HEK293 (cell line): ENCODE results near the gene VEZF1.

Experiments used
- CTCF ChIA-PET: fragments of 350-600 bp; formaldehyde crosslinking; extraction: SDS; loops from one replicate; lab custom pipeline; 2021; ENCODE audit warnings: antibody characterized with exemption; lab: Yijun Ruan, JAX
- POLR2A ChIA-PET: fragments of 300-600 bp; formaldehyde crosslinking; extraction: SDS; loops from one replicate; lab custom pipeline; 2020; ENCODE audit warnings: antibody characterized with exemption, inconsistent platforms; lab: Yijun Ruan, JAX
- H3K27ac ChIP-seq: fragments of 200-500 bp; sonication (Bioruptor generic); 2 replicates; pipeline ENCODE4 v1.5.1; 2014; ENCODE audit warnings: low read depth, low read length, control low read depth, inconsistent platforms; ENCODE audit errors: extremely low read depth
- H3K36me3 ChIP-seq, 2 experiments: fragments of 200-500 bp in 1 of 2; sonication (Bioruptor generic) in 1 of 2; 1 replicate in 1 of 2; 2 replicates in 1 of 2; pipeline ENCODE4 v1.5.1; 2014 to 2017; ENCODE audit warnings: inconsistent platforms in 2 of 2, low read length in 2 of 2; ENCODE audit not compliant: control insufficient read depth in 2 of 2, insufficient read depth in 1 of 2
- H3K4me1 ChIP-seq: fragments of 200-500 bp; sonication (Bioruptor generic); 2 replicates; pipeline ENCODE4 v1.5.1; 2014; ENCODE audit warnings: mild to moderate bottlenecking, low read length, inconsistent platforms; ENCODE audit not compliant: control insufficient read depth, insufficient read depth
- H3K4me3 ChIP-seq: 2 replicates; pipeline ENCODE4 v1.5.1; 2011; ENCODE audit warnings: low read depth, mild to moderate bottlenecking, control low read depth, low read length, moderate library complexity
- H3K9me3 ChIP-seq: fragments of 200-500 bp; sonication (Bioruptor generic); 2 replicates; pipeline ENCODE4 v1.5.1; 2014; ENCODE audit warnings: low read depth, low read length, inconsistent platforms; ENCODE audit not compliant: control insufficient read depth, insufficient read depth
- GLI2 ChIP-seq: fragments of 450-650 bp; formaldehyde crosslinking; IDR thresholded peaks from 2 replicates; pipeline ENCODE4; 2017; ENCODE audit warnings: missing biosample characterization, missing genetic modification characterization, low read depth, borderline replicate concordance
- GLI4 ChIP-seq: fragments of 450-650 bp; formaldehyde crosslinking; IDR thresholded peaks from 2 replicates; pipeline ENCODE4 v1.5.1; 2016; ENCODE audit warnings: missing biosample characterization, missing genetic modification characterization
- IKZF3 ChIP-seq: fragments of 450-650 bp; IDR thresholded peaks from 2 replicates; pipeline ENCODE4 v1.5.0; 2018; ENCODE audit warnings: missing biosample characterization, mild to moderate bottlenecking, missing genetic modification characterization, moderate library complexity
- KLF1 ChIP-seq: fragments of 450-650 bp; formaldehyde crosslinking; IDR thresholded peaks from 2 replicates; pipeline ENCODE4 v1.5.1; 2016; ENCODE audit warnings: missing biosample characterization, missing genetic modification characterization
- KLF16 ChIP-seq: fragments of 450-650 bp; formaldehyde crosslinking; IDR thresholded peaks from 2 replicates; pipeline ENCODE4 v1.5.1; 2017; ENCODE audit warnings: missing biosample characterization, missing genetic modification characterization
- SETDB1 ChIP-seq: IDR thresholded peaks from one replicate; pipeline ENCODE4 v1.6.1; 2017; ENCODE audit warnings: mild to moderate bottlenecking, low read length, moderate library complexity, mixed read lengths; ENCODE audit not compliant: insufficient read length
- SP7 ChIP-seq: fragments of 450-650 bp; formaldehyde crosslinking; IDR thresholded peaks from 2 replicates; pipeline ENCODE4 v1.5.1; 2016; ENCODE audit warnings: missing biosample characterization, missing genetic modification characterization
- ZNF114 ChIP-seq: fragments of 450-650 bp; formaldehyde crosslinking; IDR thresholded peaks from 2 replicates; pipeline ENCODE4 v1.5.0; 2017; ENCODE audit warnings: missing biosample characterization, missing genetic modification characterization
- ZNF155 ChIP-seq: fragments of 450-650 bp; formaldehyde crosslinking; IDR thresholded peaks from 2 replicates; pipeline ENCODE4 v1.5.1; 2016; ENCODE audit warnings: missing biosample characterization, missing genetic modification characterization
- ZNF2 ChIP-seq: fragments of 450-650 bp; formaldehyde crosslinking; IDR thresholded peaks from 2 replicates; pipeline ENCODE4 v1.5.1; 2016; ENCODE audit warnings: missing biosample characterization, missing genetic modification characterization
- ZNF223 ChIP-seq: fragments of 450-650 bp; formaldehyde crosslinking; IDR thresholded peaks from 2 replicates; pipeline ENCODE4 v1.5.1; 2016; ENCODE audit warnings: missing biosample characterization, missing genetic modification characterization
- ZNF239 ChIP-seq: fragments of 450-650 bp; formaldehyde crosslinking; IDR thresholded peaks from 2 replicates; pipeline ENCODE4 v1.5.1; 2016; ENCODE audit warnings: missing biosample characterization, missing genetic modification characterization
- ZNF423 ChIP-seq: fragments of 450-650 bp; formaldehyde crosslinking; IDR thresholded peaks from 2 replicates; pipeline ENCODE4 v1.5.1; 2016; ENCODE audit warnings: missing biosample characterization, missing genetic modification characterization
- ZNF654 ChIP-seq: fragments of 450-650 bp; formaldehyde crosslinking; IDR thresholded peaks from 2 replicates; pipeline ENCODE4 v1.5.1; 2016; ENCODE audit warnings: low read depth, missing biosample characterization, missing genetic modification characterization
- ZNF660 ChIP-seq: fragments of 450-650 bp; IDR thresholded peaks from 2 replicates; pipeline ENCODE4 v1.5.1; 2018; ENCODE audit warnings: missing biosample characterization, mild to moderate bottlenecking, missing genetic modification characterization
- ZNF777 ChIP-seq: fragments of 450-650 bp; formaldehyde crosslinking; IDR thresholded peaks from 2 replicates; pipeline ENCODE4 v1.5.1; 2017; ENCODE audit warnings: missing biosample characterization, missing genetic modification characterization, borderline replicate concordance
- TF ChIP-seq, protein P1 (sequence below): fragments of 450-650 bp; formaldehyde crosslinking; IDR thresholded peaks from 2 replicates; pipeline ENCODE4 v1.5.1; 2016; ENCODE audit warnings: missing biosample characterization, missing genetic modification characterization
- TF ChIP-seq, protein P2 (sequence below): fragments of 450-650 bp; formaldehyde crosslinking; IDR thresholded peaks from 2 replicates; pipeline ENCODE4 v1.5.1; 2016; ENCODE audit warnings: missing biosample characterization, missing genetic modification characterization
- TF ChIP-seq, protein P3 (sequence below): fragments of 450-650 bp; formaldehyde crosslinking; IDR thresholded peaks from 2 replicates; pipeline ENCODE4 v1.5.1; 2016; ENCODE audit warnings: missing biosample characterization, missing genetic modification characterization
- TF ChIP-seq, protein P4 (sequence below): fragments of 450-650 bp; formaldehyde crosslinking; IDR thresholded peaks from 2 replicates; pipeline ENCODE4; 2016; ENCODE audit warnings: missing biosample characterization, missing genetic modification characterization

VEZF1 gene

DNA sequence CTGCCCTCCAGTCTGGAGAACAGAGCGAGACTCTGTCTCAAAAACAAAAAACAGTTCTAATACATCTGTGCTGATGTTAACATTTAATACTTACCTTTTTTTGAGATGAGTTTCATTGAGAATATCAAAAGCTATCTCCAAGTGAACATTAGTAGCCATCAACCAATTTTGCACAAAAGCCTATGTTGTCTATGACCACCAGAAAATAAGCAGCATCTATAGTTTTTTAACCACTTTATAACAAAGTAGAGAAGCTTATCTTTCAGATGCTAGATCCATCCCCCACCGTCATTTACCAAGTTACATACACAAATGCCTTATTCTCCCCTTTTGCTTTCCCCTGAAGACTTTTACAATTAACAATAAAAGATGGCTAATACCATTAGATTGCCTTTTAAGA is 14.9 kb upstream of the VEZF1 start (continued):
- no peak for TF ChIP-seq KLF16 (tag by site-specific recombination)
- no peak for TF ChIP-seq ZNF114 (tag by site-specific recombination)

DNA sequence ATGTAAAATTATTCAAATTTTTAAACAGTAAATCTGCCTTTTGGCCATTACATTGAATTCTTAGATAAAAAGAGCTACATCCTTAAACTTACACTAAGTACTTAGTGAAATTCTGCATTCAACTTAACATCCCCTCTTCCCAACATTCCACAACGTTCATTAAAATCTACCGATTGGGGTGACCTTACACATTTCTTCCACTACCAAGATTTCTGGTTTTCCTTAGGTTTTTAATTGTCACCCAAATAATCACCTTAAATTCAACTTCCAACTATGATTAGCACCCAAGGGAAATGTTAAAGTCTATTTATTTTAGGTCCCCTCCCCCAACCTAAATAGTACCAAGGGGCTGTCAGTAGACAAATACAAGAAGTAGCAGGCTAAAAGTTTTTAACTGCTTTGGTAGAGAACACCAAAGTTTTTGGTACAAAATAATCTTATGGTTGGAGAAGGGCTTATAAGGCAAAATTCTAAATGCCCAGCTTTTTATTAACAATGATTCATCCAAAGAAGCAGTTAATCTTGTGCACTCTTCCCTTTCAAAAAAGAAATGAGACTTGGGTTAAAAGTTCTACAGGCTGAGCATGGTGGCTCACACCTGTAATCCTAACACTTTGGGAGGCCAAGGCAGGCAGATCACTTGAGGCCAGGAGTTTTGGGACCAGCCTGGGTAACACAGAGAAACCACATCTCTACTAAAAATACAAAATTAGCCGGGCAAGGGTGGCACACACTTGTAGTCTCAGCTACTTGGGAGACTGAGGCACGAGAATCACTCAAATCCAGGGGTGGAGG is 14.3 kb upstream of the VEZF1 start:
- POLR2A ChIA-PET = interaction anchor here (0.6 to 3.7 kb wide), 3 partner anchors 13 to 81 kb away, joined by 3 to 22 read pairs (median 8); partner anchors contain the start of genes DYNLL2 and VEZF1
- CTCF ChIA-PET = interaction anchor here (0.6 to 15.7 kb wide), 12 partner anchors 8 to 324 kb away, joined by 3 to 434 read pairs (median 4); partner anchors contain the start of gene MRPS23

DNA sequence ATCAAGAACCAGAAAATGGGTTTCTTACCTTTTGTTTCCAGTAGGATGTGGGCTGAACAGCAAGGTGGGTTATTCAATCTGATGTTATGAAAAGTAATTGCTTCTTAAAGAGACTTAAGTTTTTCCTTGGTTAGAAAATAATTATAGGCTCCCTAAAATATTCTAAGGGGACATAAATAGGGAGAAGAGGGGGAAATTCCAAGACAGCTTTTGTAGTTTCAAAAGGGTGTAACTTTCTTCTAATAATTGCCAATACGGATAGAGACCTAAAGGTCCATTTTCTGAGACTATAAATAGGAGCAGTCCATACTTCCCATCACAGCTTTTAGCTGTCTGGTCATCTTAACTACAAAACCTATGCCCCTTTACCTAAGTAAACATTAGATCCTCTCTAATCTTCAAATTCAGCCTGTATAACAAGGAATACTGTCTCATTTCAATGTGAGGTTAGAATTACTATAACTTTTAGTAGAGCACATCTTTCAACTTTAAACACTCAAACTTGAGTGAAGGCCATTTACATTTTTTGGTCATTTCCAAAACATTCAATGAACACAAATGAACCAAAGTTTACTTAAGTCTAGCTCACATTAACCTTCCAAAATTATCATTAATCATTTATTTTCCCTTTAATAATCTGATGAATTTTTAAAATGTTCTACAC is 13.5 kb upstream of the VEZF1 start:
- peaks cover 22% of the 10 kb centered on the region for H3K4me1 ChIP-seq
- H3K27ac ChIP-seq = no peak overlapping the region
- CTCF ChIA-PET = interaction anchor here (0.6 to 15.7 kb wide), 13 partner anchors 11 to 169 kb away, joined by 3 to 434 read pairs (median 4); partner anchors contain the start of gene MRPS23

More for the DNA sequence above, 14.3 kb upstream of the VEZF1 start:
- Histone ChIP-seq H3K27ac (peak overlapping the region; percentile 24; the same call in 1 of the 2 replicates), H3K4me1 (peaks cover 22% of the 10 kb centered on the region), H3K9me3 (no peaks in the 10 kb centered on the region), H3K4me3 (no peak overlapping the region), H3K36me3 (peaks cover 66 to 88% of the 10 kb centered on the region in 2 experiments)
- TF ChIP-seq SP7 (tag by site-specific recombination) (no peak), IKZF3 (tag by site-specific recombination) (0 out of 2 replicates have a peak, but pooled peaks have one; percentile 48)

DNA sequence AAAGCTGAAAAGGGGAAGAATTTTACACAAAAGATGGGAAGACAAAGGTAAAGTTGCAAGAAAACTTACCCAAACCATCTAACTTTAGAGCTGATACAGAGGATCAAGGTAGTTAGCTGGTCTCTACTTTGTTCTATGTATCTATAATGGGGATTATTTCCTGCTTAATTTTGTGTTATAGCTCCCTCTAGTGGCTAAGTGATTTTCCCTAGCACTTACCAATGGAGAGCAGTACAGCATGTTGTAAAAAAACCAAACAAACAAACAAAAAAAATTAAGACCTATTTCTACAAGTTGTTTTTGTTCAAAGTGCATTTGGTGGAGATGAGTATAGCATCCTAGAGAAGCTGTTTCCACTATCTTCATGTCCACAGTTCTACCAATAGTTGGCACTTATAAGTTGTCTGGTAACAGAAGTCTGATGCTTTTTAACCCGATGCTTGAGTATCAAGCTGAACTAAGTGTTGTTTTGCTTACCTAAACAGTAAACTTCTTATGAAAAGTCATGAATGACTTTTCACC is 11.5 kb upstream of the VEZF1 start:
- POLR2A ChIA-PET = interaction anchor here (0.7 to 7.1 kb wide), 12 partner anchors 8 to 150 kb away, joined by 3 to 49 read pairs (median 4); partner anchors contain the start of genes DYNLL2, MRPS23, SRSF1 and VEZF1
- TF ChIP-seq ZNF660 = peak; percentile 44; the same call in 1 of the 2 replicates
- TF ChIP-seq ZNF654 (tag by site-specific recombination) = peak; percentile 80
- TF ChIP-seq, protein P1, sequence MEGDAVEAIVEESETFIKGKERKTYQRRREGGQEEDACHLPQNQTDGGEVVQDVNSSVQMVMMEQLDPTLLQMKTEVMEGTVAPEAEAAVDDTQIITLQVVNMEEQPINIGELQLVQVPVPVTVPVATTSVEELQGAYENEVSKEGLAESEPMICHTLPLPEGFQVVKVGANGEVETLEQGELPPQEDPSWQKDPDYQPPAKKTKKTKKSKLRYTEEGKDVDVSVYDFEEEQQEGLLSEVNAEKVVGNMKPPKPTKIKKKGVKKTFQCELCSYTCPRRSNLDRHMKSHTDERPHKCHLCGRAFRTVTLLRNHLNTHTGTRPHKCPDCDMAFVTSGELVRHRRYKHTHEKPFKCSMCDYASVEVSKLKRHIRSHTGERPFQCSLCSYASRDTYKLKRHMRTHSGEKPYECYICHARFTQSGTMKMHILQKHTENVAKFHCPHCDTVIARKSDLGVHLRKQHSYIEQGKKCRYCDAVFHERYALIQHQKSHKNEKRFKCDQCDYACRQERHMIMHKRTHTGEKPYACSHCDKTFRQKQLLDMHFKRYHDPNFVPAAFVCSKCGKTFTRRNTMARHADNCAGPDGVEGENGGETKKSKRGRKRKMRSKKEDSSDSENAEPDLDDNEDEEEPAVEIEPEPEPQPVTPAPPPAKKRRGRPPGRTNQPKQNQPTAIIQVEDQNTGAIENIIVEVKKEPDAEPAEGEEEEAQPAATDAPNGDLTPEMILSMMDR (tag by site-specific recombination) = 0 out of 2 replicates have a peak, but pooled peaks have one; percentile 36
- TF ChIP-seq, protein P2, sequence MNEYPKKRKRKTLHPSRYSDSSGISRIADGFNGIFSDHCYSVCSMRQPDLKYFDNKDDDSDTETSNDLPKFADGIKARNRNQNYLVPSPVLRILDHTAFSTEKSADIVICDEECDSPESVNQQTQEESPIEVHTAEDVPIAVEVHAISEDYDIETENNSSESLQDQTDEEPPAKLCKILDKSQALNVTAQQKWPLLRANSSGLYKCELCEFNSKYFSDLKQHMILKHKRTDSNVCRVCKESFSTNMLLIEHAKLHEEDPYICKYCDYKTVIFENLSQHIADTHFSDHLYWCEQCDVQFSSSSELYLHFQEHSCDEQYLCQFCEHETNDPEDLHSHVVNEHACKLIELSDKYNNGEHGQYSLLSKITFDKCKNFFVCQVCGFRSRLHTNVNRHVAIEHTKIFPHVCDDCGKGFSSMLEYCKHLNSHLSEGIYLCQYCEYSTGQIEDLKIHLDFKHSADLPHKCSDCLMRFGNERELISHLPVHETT (tag by site-specific recombination) = 0 out of 2 replicates have a peak, but pooled peaks have one; percentile 15
- TF ChIP-seq, protein P3, sequence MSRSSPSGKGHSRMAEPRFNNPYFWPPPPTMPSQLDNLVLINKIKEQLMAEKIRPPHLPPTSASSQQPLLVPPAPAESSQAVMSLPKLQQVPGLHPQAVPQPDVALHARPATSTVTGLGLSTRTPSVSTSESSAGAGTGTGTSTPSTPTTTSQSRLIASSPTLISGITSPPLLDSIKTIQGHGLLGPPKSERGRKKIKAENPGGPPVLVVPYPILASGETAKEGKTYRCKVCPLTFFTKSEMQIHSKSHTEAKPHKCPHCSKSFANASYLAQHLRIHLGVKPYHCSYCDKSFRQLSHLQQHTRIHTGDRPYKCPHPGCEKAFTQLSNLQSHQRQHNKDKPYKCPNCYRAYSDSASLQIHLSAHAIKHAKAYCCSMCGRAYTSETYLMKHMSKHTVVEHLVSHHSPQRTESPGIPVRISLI (tag by site-specific recombination) = peak; percentile 94
- TF ChIP-seq, protein P4, sequence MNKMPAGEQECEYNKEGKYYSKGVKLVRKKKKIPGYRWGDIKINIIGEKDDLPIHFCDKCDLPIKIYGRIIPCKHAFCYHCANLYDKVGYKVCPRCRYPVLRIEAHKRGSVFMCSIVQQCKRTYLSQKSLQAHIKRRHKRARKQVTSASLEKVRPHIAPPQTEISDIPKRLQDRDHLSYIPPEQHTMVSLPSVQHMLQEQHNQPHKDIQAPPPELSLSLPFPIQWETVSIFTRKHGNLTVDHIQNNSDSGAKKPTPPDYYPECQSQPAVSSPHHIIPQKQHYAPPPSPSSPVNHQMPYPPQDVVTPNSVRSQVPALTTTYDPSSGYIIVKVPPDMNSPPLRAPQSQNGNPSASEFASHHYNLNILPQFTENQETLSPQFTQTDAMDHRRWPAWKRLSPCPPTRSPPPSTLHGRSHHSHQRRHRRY (tag by site-specific recombination) = no peak
- no peak for TF ChIP-seq GLI2 (tag by site-specific recombination)
- TF ChIP-seq ZNF155 (tag by site-specific recombination) = no peak
- Histone ChIP-seq H3K27ac (no peak overlapping the region), H3K4me3 (no peak overlapping the region), H3K4me1 (peaks cover 16% of the 10 kb centered on the region), H3K9me3 (no peaks in the 10 kb centered on the region), H3K36me3 (peaks cover 55 to 82% of the 10 kb centered on the region in 2 experiments)
- CTCF ChIA-PET = interaction anchor here (0.5 to 15.7 kb wide), 64 partner anchors 7 to 1355 kb away, joined by 3 to 434 read pairs (median 4); partner anchors contain the start of genes CUEDC1, MRPS23 and SRSF1

More for the DNA sequence above, 13.5 kb upstream of the VEZF1 start:
- Histone ChIP-seq H3K9me3 (no peaks in the 10 kb centered on the region), H3K4me3 (no peak overlapping the region), H3K36me3 (peaks cover 68 to 96% of the 10 kb centered on the region in 2 experiments)
- TF ChIP-seq ZNF777 (tag by site-specific recombination) (no peak), GLI4 (tag by site-specific recombination) (no peak), SETDB1 (no peak), ZNF223 (tag by site-specific recombination) (no peak), ZNF239 (no peak), KLF1 (tag by site-specific recombination) (no peak), ZNF423 (tag by site-specific recombination) (no peak), ZNF2 (tag by site-specific recombination) (no peak)
- POLR2A ChIA-PET = interaction anchor here (0.6 to 3.7 kb wide), 4 partner anchors 12 to 152 kb away, joined by 3 to 22 read pairs (median 8); partner anchors contain the start of genes DYNLL2, MRPS23 and VEZF1
